Caco-2 (cell line): ENCODE measurements around the gene STAT5B. TPM values are rescaled to one million over a fixed set of nuclear protein-coding genes. Genes with fewer than 3 reads are reported as not detected.

Experiments used
- BruUV-seq: library from RNA; stranded (reverse); fragments of 400-500 nt; replicated peaks from 2 replicates; lab custom pipeline; 2021; lab: Mats Ljungman, UMichigan
- CTCF ChIA-PET: fragments of 300-600 bp; sonication (Branson Sonifier 250); formaldehyde crosslinking; loops from one replicate; lab custom pipeline; 2022; ENCODE audit warnings: antibody characterized with exemption; lab: Charles Lee
- POLR2A ChIA-PET: fragments of 300-600 bp; sonication (Branson Sonifier 250); formaldehyde crosslinking; loops from one replicate; lab custom pipeline; 2022; ENCODE audit warnings: antibody characterized with exemption; lab: Charles Lee
- DNase-seq, 2 experiments: peaks; one replicate each; pipeline versions ENCODE4 v3.0.0 to v3.0.0-alpha.2; 2020 to 2022
- H3K27me3 ChIP-seq: replicated peaks from 2 replicates; pipeline ENCODE4 v1.6.0; 2011; ENCODE audit warnings: low read length; ENCODE audit not compliant: control insufficient read depth, insufficient read depth
- H3K36me3 ChIP-seq: 2 replicates; pipeline ENCODE4 v1.5.1; 2011; ENCODE audit warnings: low read length; ENCODE audit not compliant: control insufficient read depth, insufficient read depth
- H3K4me1 ChIP-seq: fragments of 250-450 bp; sonication (Bioruptor Pico); 2 replicates; pipeline ENCODE4 v1.5.1; 2020; ENCODE audit warnings: mild to moderate bottlenecking
- H3K4me3 ChIP-seq: 2 replicates; pipeline ENCODE4 v1.5.1; 2011; ENCODE audit warnings: low read depth, mild to moderate bottlenecking, control low read depth, low read length
- H3K9me3 ChIP-seq: fragments of 250-450 bp; sonication (Bioruptor Pico); 2 replicates; pipeline ENCODE4 v1.5.1; 2020; ENCODE audit warnings: mild to moderate bottlenecking, moderate library complexity
- H3K27ac Mint-ChIP-seq: one replicate; pipeline ENCODE4 v1.8.0; 2022; ENCODE audit warnings: mixed read lengths; ENCODE audit not compliant: unreplicated experiment
- H3K27me3 Mint-ChIP-seq: one replicate; pipeline ENCODE4 v1.8.0; 2022; ENCODE audit warnings: mixed read lengths; ENCODE audit not compliant: insufficient read depth, unreplicated experiment
- H3K36me3 Mint-ChIP-seq: one replicate; pipeline ENCODE4 v1.8.0; 2022; ENCODE audit warnings: mild to moderate bottlenecking, mixed read lengths; ENCODE audit not compliant: insufficient read depth, unreplicated experiment
- H3K4me1 Mint-ChIP-seq: one replicate; pipeline ENCODE4 v1.8.0; 2022; ENCODE audit warnings: low read depth, mixed read lengths; ENCODE audit not compliant: unreplicated experiment
- H3K4me3 Mint-ChIP-seq: one replicate; pipeline ENCODE4 v1.8.0; 2022; ENCODE audit warnings: mild to moderate bottlenecking, moderate library complexity, mixed read lengths; ENCODE audit not compliant: unreplicated experiment
- H3K9me3 Mint-ChIP-seq: one replicate; pipeline ENCODE4 v1.8.0; 2022; ENCODE audit warnings: mixed read lengths; ENCODE audit not compliant: unreplicated experiment
- intact Hi-C: fragments of 100-400 bp; cut with micrococcal nuclease; formaldehyde crosslinking; loops from one replicate; pipeline ENCODE4 v1.10.0; 2022; ENCODE audit not compliant: unreplicated experiment
- total RNA-seq: library from RNA; stranded (reverse); gene quantifications from 2 replicates; pipeline ENCODE4 v1.2.3, GENCODE V29; 2022
- TF ChIP-seq, protein P1 (sequence below), 2 experiments: fragments of 200-600 bp in 1 of 2; IDR thresholded peaks; 1 replicate in 1 of 2; 2 replicates in 1 of 2; pipeline versions ENCODE4 v1.5.1 to v1.8.0; 2011 to 2022; ENCODE audit warnings: antibody characterized with exemption in 1 of 2, control low read depth in 1 of 2, inconsistent platforms in 1 of 2, low read depth in 1 of 2, low read length in 1 of 2, mild to moderate bottlenecking in 1 of 2, moderate library complexity in 1 of 2; ENCODE audit not compliant: insufficient read depth in 1 of 2, severe bottlenecking in 1 of 2, unreplicated experiment in 1 of 2

The STAT5B gene
- total RNA-seq, 1 experiment from 2014 or later, result 46.9 TPM

DNA sequence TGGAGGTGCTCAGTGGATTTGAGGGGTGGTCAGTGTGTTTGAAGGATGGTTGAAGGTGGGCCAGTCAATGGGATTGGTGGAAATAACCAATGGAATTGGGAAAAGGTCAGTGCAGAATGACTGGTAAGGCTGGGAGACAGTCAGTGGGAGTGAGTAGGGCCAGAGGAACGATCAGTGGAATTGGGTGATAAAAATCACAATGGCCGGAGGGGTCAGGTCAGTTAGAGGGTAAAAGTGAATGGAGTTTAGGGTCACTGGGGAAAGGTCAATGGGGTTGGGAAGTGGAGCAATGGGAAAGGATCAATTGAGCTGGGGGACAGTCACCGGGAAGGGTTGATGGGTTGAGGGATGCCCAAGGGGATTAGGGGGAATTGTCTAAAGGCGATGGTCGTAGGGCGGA lies 110.4 kb downstream of the STAT5B start:
- Mint-ChIP-seq H3K4me3 (no peak overlapping the region), H3K4me1 (no peaks in the 10 kb centered on the region), H3K36me3 (no peaks in the 10 kb centered on the region), H3K27ac (no peak overlapping the region), H3K27me3 (no peaks in the 10 kb centered on the region), H3K9me3 (no peaks in the 10 kb centered on the region)
- no peaks in the 10 kb centered on the region for H3K27me3 ChIP-seq
- no peaks in the 10 kb centered on the region for H3K9me3 ChIP-seq
- H3K4me3 ChIP-seq, result no peak overlapping the region
- intact Hi-C loops, result no loop called here
- POLR2A ChIA-PET, result no interaction called here
- TF ChIP-seq, protein P1, sequence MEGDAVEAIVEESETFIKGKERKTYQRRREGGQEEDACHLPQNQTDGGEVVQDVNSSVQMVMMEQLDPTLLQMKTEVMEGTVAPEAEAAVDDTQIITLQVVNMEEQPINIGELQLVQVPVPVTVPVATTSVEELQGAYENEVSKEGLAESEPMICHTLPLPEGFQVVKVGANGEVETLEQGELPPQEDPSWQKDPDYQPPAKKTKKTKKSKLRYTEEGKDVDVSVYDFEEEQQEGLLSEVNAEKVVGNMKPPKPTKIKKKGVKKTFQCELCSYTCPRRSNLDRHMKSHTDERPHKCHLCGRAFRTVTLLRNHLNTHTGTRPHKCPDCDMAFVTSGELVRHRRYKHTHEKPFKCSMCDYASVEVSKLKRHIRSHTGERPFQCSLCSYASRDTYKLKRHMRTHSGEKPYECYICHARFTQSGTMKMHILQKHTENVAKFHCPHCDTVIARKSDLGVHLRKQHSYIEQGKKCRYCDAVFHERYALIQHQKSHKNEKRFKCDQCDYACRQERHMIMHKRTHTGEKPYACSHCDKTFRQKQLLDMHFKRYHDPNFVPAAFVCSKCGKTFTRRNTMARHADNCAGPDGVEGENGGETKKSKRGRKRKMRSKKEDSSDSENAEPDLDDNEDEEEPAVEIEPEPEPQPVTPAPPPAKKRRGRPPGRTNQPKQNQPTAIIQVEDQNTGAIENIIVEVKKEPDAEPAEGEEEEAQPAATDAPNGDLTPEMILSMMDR (IDR thresholded peaks at IDR 0.05; ENCODE audit: insufficient read depth in 1 of 2, low read depth in 1 of 2, low read length in 1 of 2, severe bottlenecking in 1 of 2, unreplicated experiment in 1 of 2), result no peak
- no TSS peak for BruUV-seq
- DNase-seq, result no peak
- H3K36me3 ChIP-seq, result no peaks in the 10 kb centered on the region
- no peaks in the 10 kb centered on the region for H3K4me1 ChIP-seq
- CTCF ChIA-PET, result no interaction called here

- H3K9me3 ChIP-seq, result no peaks in the 10 kb centered on the region
- POLR2A ChIA-PET, result no interaction called here
- no peaks in the 10 kb centered on the region for H3K36me3 ChIP-seq
- Mint-ChIP-seq H3K27me3 (no peaks in the 10 kb centered on the region), H3K9me3 (no peaks in the 10 kb centered on the region), H3K27ac (no peak overlapping the region), H3K4me3 (no peak overlapping the region), H3K36me3 (no peaks in the 10 kb centered on the region), H3K4me1 (no peaks in the 10 kb centered on the region)
- H3K27me3 ChIP-seq, result no peaks in the 10 kb centered on the region
- no peak overlapping the region for H3K4me3 ChIP-seq
- BruUV-seq, result no TSS peak
- TF ChIP-seq, protein P1 (IDR thresholded peaks at IDR 0.05; ENCODE audit: insufficient read depth in 1 of 2, low read depth in 1 of 2, low read length in 1 of 2, severe bottlenecking in 1 of 2, unreplicated experiment in 1 of 2), result no peak
- intact Hi-C loops, result no loop called here
- H3K4me1 ChIP-seq, result no peaks in the 10 kb centered on the region
- DNase-seq, result no peak
- CTCF ChIA-PET, result interaction anchor here (1.1 kb wide), 1 partner anchor 18 kb away, joined by 3 read pairs; the partner anchor contains the start of gene KCNH4
Observed at GRCh38 chr17:42163696-42164407, 112.3 kb downstream of the STAT5B start.

DNA sequence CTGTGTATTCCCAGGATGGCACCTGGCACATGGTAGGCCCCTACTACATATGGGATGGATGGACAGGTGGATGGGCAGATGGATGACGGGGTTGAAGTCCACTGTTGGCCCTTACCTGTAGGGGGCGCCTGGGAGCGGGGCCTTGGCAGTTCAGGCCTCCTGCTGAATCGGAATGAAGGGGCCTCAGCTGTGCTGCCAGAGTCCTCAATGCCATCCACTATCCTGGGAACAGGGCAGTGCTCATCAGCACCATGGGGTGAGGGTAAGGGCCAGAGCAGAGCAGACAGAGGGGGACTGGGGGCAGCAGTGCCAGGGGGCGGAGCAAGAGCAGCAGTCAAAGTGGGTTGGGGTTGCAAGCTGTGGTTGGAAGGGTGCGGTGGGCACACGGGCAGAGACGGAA lies 113.1 kb downstream of the STAT5B start:
- Histone ChIP-seq H3K4me1 (no peaks in the 10 kb centered on the region), H3K9me3 (no peaks in the 10 kb centered on the region), H3K36me3 (no peaks in the 10 kb centered on the region), H3K4me3 (no peak overlapping the region), H3K27me3 (no peaks in the 10 kb centered on the region)
- no TSS peak for BruUV-seq
- no peaks in the 10 kb centered on the region for H3K36me3 Mint-ChIP-seq
- POLR2A ChIA-PET, result no interaction called here
- CTCF ChIA-PET, result interaction anchor here (1.1 kb wide), 1 partner anchor 18 kb away, joined by 3 read pairs; the partner anchor contains the start of gene KCNH4
- no peaks in the 10 kb centered on the region for H3K27me3 Mint-ChIP-seq
- intact Hi-C loops, result no loop called here
- H3K9me3 Mint-ChIP-seq, result no peaks in the 10 kb centered on the region
- no peak overlapping the region for H3K27ac Mint-ChIP-seq
- no peaks in the 10 kb centered on the region for H3K4me1 Mint-ChIP-seq
- no peak overlapping the region for H3K4me3 Mint-ChIP-seq
- peak in 1 of 2 experiments; percentile 51 for DNase-seq
- TF ChIP-seq, protein P1 (IDR thresholded peaks at IDR 0.05; ENCODE audit: insufficient read depth in 1 of 2, low read depth in 1 of 2, low read length in 1 of 2, severe bottlenecking in 1 of 2, unreplicated experiment in 1 of 2), result peak; percentile 42 to 44
